Measurements from ENCODE around the gene PRKAR1B. TPM values are rescaled to one million over a fixed set of nuclear protein-coding genes. Genes with fewer than 3 reads are reported as not detected.

The PRKAR1B gene
- total RNA-seq, 1 experiment from 2014 or later, result 43.3 TPM

DNA sequence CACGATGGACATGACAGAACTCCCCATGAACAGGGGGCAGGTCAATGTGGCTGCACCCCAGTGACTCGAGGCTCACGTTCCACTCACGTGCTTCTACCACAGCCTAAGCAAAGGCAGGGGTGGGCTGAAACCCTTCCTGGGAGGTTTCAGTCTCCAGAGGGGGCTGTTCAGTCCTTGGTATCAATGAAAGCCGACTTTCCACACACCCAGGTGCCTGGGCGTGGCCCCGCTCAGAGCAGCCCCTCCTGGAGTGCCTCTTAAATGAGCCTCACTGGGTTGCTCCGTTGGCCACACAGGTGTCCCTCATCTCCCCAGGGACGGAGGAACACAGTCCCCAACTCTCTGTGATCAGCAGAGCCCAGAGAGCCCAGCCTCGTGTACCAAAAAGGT is 116.9 kb downstream of the PRKAR1B start:
- Histone ChIP-seq H3K23me2 (ENCODE audit: insufficient read length, low read depth, low read length, poor library complexity, severe bottlenecking) (no peaks in the 10 kb centered on the region), H3K23ac (ENCODE audit: insufficient read length, low read depth, low read length) (no peak overlapping the region), H3K4ac (ENCODE audit: low read depth, low read length) (no peak overlapping the region), H2AK5ac (ENCODE audit: insufficient read length, low read length) (no peak overlapping the region), H4K5ac (ENCODE audit: insufficient read length, low read depth, low read length) (no peak overlapping the region), H3K4me2 (ENCODE audit: insufficient read depth, insufficient read length, low read length) (no peak overlapping the region), H3T11ph (ENCODE audit: low read length) (no peak overlapping the region), H3K27me3 (ENCODE audit: insufficient read depth, low read length) (no peaks in the 10 kb centered on the region), H3K56ac (ENCODE audit: insufficient read length, low read depth, low read length) (no peak overlapping the region), H3K9me3 (ENCODE audit: control insufficient read depth, low read depth, low read length) (no peaks in the 10 kb centered on the region), H3K4me1 (ENCODE audit: insufficient read depth, low read length) (no peaks in the 10 kb centered on the region), H4K20me1 (ENCODE audit: control insufficient read depth, insufficient read depth, insufficient read length) (no peaks in the 10 kb centered on the region), H2BK5ac (ENCODE audit: insufficient read length, low read length) (no peak overlapping the region), H2BK15ac (ENCODE audit: low read depth, low read length) (no peak overlapping the region), H3K27ac (ENCODE audit: insufficient read length, low read depth, low read length) (no peak overlapping the region), H2BK12ac (ENCODE audit: insufficient read length, low read depth, low read length) (no peak overlapping the region), H4K8ac (replicated peaks; ENCODE audit: insufficient read length, low read depth, low read length) (peak overlapping the region; percentile 62), H3K79me1 (ENCODE audit: insufficient read depth, low read depth, low read length, poor library complexity, severe bottlenecking) (no peaks in the 10 kb centered on the region), H4K91ac (ENCODE audit: insufficient read length, low read depth, low read length) (no peak overlapping the region), H3K14ac (ENCODE audit: insufficient read depth, low read length) (0 out of 2 replicates have a peak overlapping the region, but pooled peaks have one; percentile 5), H3K9ac (ENCODE audit: extremely low read depth, insufficient read length, low read length) (no peak overlapping the region), H2BK20ac (ENCODE audit: low read depth, low read length, poor library complexity, severe bottlenecking) (no peak overlapping the region), H2BK120ac (ENCODE audit: low read depth, low read length, poor library complexity, severe bottlenecking) (no peak overlapping the region), H2AFZ (ENCODE audit: low read length) (no peak overlapping the region), H3K79me2 (ENCODE audit: insufficient read depth, low read length) (no peaks in the 10 kb centered on the region), H3K18ac (ENCODE audit: insufficient read length, low read depth, low read length) (peak overlapping the region; percentile 30)
- Mint-ChIP-seq H3K27ac (peak overlapping the region; percentile 85 to 89 (median 86); a peak in 4 of 7 replicates), H3K36me3 (ENCODE audit: insufficient read depth in 1 of 3, low read depth in 3 of 3) (peaks cover 6 to 10% (median 8%) of the 10 kb centered on the region in 3 experiments; a peak in 3 of 7 replicates), H3K27me3 (ENCODE audit: low read depth) (no peaks in the 10 kb centered on the region; the same call in 1 of the 2 replicates), H3K4me3 (no peak overlapping the region), H3K9me3 (peaks cover 0 to 3% of the 10 kb centered on the region in 2 experiments; a peak in 1 of 5 replicates), H3K4me1 (peaks cover 10% of the 10 kb centered on the region in 2 experiments)
- TF ChIP-seq, protein P1, sequence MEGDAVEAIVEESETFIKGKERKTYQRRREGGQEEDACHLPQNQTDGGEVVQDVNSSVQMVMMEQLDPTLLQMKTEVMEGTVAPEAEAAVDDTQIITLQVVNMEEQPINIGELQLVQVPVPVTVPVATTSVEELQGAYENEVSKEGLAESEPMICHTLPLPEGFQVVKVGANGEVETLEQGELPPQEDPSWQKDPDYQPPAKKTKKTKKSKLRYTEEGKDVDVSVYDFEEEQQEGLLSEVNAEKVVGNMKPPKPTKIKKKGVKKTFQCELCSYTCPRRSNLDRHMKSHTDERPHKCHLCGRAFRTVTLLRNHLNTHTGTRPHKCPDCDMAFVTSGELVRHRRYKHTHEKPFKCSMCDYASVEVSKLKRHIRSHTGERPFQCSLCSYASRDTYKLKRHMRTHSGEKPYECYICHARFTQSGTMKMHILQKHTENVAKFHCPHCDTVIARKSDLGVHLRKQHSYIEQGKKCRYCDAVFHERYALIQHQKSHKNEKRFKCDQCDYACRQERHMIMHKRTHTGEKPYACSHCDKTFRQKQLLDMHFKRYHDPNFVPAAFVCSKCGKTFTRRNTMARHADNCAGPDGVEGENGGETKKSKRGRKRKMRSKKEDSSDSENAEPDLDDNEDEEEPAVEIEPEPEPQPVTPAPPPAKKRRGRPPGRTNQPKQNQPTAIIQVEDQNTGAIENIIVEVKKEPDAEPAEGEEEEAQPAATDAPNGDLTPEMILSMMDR (conservative IDR thresholded peaks at IDR 0.05), result no peak
- WGBS (ENCODE audit: extremely low coverage, insufficient read length, low lambda C conversion rate), result no CpG with 5 or more reads among the region's 10 CpGs
- DNase-seq, result no peak
